Measurements from ENCODE around the gene OTUD7B.

The OTUD7B gene

GRCh38 chr1:150034336-150034735 is 23.8 kb upstream of the OTUD7B start:
- Histone ChIP-seq H3F3A (ENCODE audit: insufficient read depth, low read length) (no peaks in the 10 kb centered on the region), H3K4me1 (ENCODE audit: insufficient read depth, low read length, severe bottlenecking) (no peaks in the 10 kb centered on the region), H3K27ac (ENCODE audit: low read depth, low read length, poor library complexity, severe bottlenecking) (no peak overlapping the region), H4K20me1 (ENCODE audit: insufficient read depth, low read length) (no peaks in the 10 kb centered on the region), H2AFZ (ENCODE audit: low read length) (no peak overlapping the region), H3K9me3 (ENCODE audit: low read length) (no peaks in the 10 kb centered on the region), H3K9me2 (ENCODE audit: low read depth, low read length) (no peaks in the 10 kb centered on the region), H3K36me3 (ENCODE audit: insufficient read depth, low read length) (no peaks in the 10 kb centered on the region), H3K79me2 (ENCODE audit: insufficient read depth, low read length) (no peaks in the 10 kb centered on the region), H3K27me3 (ENCODE audit: insufficient read depth, low read length) (0 out of 2 replicates have a peak, but pooled peaks cover 3% of the 10 kb centered on the region), H3K9ac (ENCODE audit: low read length) (no peak overlapping the region), H3K4me3 (ENCODE audit: low read depth, low read length, poor library complexity, severe bottlenecking) (no peak overlapping the region), H3K4me2 (ENCODE audit: low read length) (no peak overlapping the region)
- TF ChIP-seq EZH2 (IDR thresholded peaks at IDR 0.05; ENCODE audit: borderline replicate concordance, low read length) (no peak), CTCF (IDR thresholded peaks at IDR 0.05; ENCODE audit: low read length) (no peak)

- Histone ChIP-seq H3K27ac (ENCODE audit: low read depth, low read length, poor library complexity, severe bottlenecking) (no peak overlapping the region), H3K9ac (ENCODE audit: low read length) (no peak overlapping the region), H4K20me1 (ENCODE audit: insufficient read depth, low read length) (no peaks in the 10 kb centered on the region), H3K9me2 (ENCODE audit: low read depth, low read length) (no peaks in the 10 kb centered on the region), H3K4me3 (ENCODE audit: low read depth, low read length, poor library complexity, severe bottlenecking) (no peak overlapping the region), H3F3A (ENCODE audit: insufficient read depth, low read length) (no peaks in the 10 kb centered on the region), H2AFZ (ENCODE audit: low read length) (no peak overlapping the region), H3K79me2 (ENCODE audit: insufficient read depth, low read length) (no peaks in the 10 kb centered on the region), H3K4me1 (ENCODE audit: insufficient read depth, low read length, severe bottlenecking) (no peaks in the 10 kb centered on the region), H3K27me3 (ENCODE audit: insufficient read depth, low read length) (0 out of 2 replicates have a peak, but pooled peaks cover 3% of the 10 kb centered on the region), H3K4me2 (ENCODE audit: low read length) (no peak overlapping the region), H3K9me3 (ENCODE audit: low read length) (no peaks in the 10 kb centered on the region), H3K36me3 (ENCODE audit: insufficient read depth, low read length) (no peaks in the 10 kb centered on the region)
- TF ChIP-seq EZH2 (IDR thresholded peaks at IDR 0.05; ENCODE audit: borderline replicate concordance, low read length) (no peak), CTCF (IDR thresholded peaks at IDR 0.05; ENCODE audit: low read length) (no peak)
Observed at GRCh38 chr1:150028322-150028721, 17.8 kb upstream of the OTUD7B start.

GRCh38 chr1:150024156-150024555 is 13.6 kb upstream of the OTUD7B start:
- H3K36me3 ChIP-seq (ENCODE audit: insufficient read depth, low read length) = no peaks in the 10 kb centered on the region
- no peak for TF ChIP-seq CTCF (IDR thresholded peaks at IDR 0.05; ENCODE audit: low read length)
- H3K4me2 ChIP-seq (ENCODE audit: low read length) = no peak overlapping the region
- H3K9me2 ChIP-seq (ENCODE audit: low read depth, low read length) = no peaks in the 10 kb centered on the region
- no peaks in the 10 kb centered on the region for H3K9me3 ChIP-seq (ENCODE audit: low read length)
- H3F3A ChIP-seq (ENCODE audit: insufficient read depth, low read length) = no peaks in the 10 kb centered on the region
- no peaks in the 10 kb centered on the region for H3K4me1 ChIP-seq (ENCODE audit: insufficient read depth, low read length, severe bottlenecking)
- no peaks in the 10 kb centered on the region; the same call in 1 of the 2 replicates for H3K27me3 ChIP-seq (ENCODE audit: insufficient read depth, low read length)
- no peak overlapping the region for H3K4me3 ChIP-seq (ENCODE audit: low read depth, low read length, poor library complexity, severe bottlenecking)
- H2AFZ ChIP-seq (ENCODE audit: low read length) = no peak overlapping the region
- H3K79me2 ChIP-seq (ENCODE audit: insufficient read depth, low read length) = no peaks in the 10 kb centered on the region
- H3K9ac ChIP-seq (ENCODE audit: low read length) = no peak overlapping the region
- H3K27ac ChIP-seq (ENCODE audit: low read depth, low read length, poor library complexity, severe bottlenecking) = no peak overlapping the region
- H4K20me1 ChIP-seq (ENCODE audit: insufficient read depth, low read length) = no peaks in the 10 kb centered on the region
